Muscle of back (tissue), 11 donors: Measurements from ENCODE around the gene C1orf74. TPM values are rescaled to one million over a fixed set of nuclear protein-coding genes. Genes with fewer than 3 reads are reported as not detected.

Experiments used
- DNase-seq, 3 donors: peaks; one replicate each; pipeline versions ENCODE4 v3.0.0 to v3.0.0-alpha.2; 2013
- polyA plus RNA-seq, 10 donors: library from polyadenylated mRNA; unstranded; fragments of 120-200 nt; gene quantifications; one replicate each; pipeline ENCODE4 v1.2.1, GENCODE V29; 2013; ENCODE audit not compliant: insufficient read length in 10 of 10

C1orf74 gene
- polyA plus RNA-seq, 10 donors, result 2.0 to 3.6 (median 2.7) TPM

- no peak for DNase-seq
Observed at GRCh38 chr1:209774592-209774991, 9.8 kb downstream of the C1orf74 start.

- DNase-seq, result no peak
Observed at GRCh38 chr1:209772126-209772525, 12.2 kb downstream of the C1orf74 start.

GRCh38 chr1:209770636-209771415 is 13.5 kb downstream of the C1orf74 start:
- no peak for DNase-seq

- peak in 1 of 3 donors; percentile 24 for DNase-seq
Observed at GRCh38 chr1:209769971-209770370, 14.4 kb downstream of the C1orf74 start.

- DNase-seq, result peak in 2 of 3 donors; percentile 59 to 77
Observed at GRCh38 chr1:209769171-209769904, 15.0 kb downstream of the C1orf74 start.

GRCh38 chr1:209768354-209768774 is 16.0 kb downstream of the C1orf74 start:
- no peak for DNase-seq

- no peak for DNase-seq
Observed at GRCh38 chr1:209767706-209768105, 16.7 kb downstream of the C1orf74 start.

- no peak for DNase-seq
Observed at GRCh38 chr1:209767096-209767495, 17.3 kb downstream of the C1orf74 start.

- no peak for DNase-seq
Observed at GRCh38 chr1:209766051-209766450, 18.3 kb downstream of the C1orf74 start.

GRCh38 chr1:209761011-209761635 is 23.2 kb downstream of the C1orf74 start:
- DNase-seq, result no peak

- DNase-seq, result peak in 1 of 3 donors; percentile 18
Observed at GRCh38 chr1:209759829-209760359, 24.5 kb downstream of the C1orf74 start.

GRCh38 chr1:209758400-209758799 is 26.0 kb downstream of the C1orf74 start:
- DNase-seq, result no peak

GRCh38 chr1:209756615-209757445 is 27.5 kb downstream of the C1orf74 start:
- DNase-seq, result no peak

- peak in 1 of 3 donors; percentile 32 for DNase-seq
Observed at GRCh38 chr1:209755926-209756614, 28.3 kb downstream of the C1orf74 start, which contains the start of gene TRAF3IP3. TSS of gene TRAF3IP3 (plus strand) at chr1:209756053. CDS start at chr1:209760040, 3,987 bp downstream.

- no peak for DNase-seq
Observed at GRCh38 chr1:209755256-209755655, 29.1 kb downstream of the C1orf74 start.

GRCh38 chr1:209752890-209753289 is 31.5 kb downstream of the C1orf74 start:
- DNase-seq, result no peak

GRCh38 chr1:209751627-209752231 is 32.6 kb downstream of the C1orf74 start:
- no peak for DNase-seq

GRCh38 chr1:209749670-209750323 is 34.6 kb downstream of the C1orf74 start:
- DNase-seq, result no peak

GRCh38 chr1:209749205-209749604 is 35.2 kb downstream of the C1orf74 start:
- DNase-seq, result no peak

- DNase-seq, result no peak
Observed at GRCh38 chr1:209748620-209749019, 35.7 kb downstream of the C1orf74 start.
